BJ (cell line): ENCODE results near the gene ADIPOR1. TPM values are rescaled to one million over a fixed set of nuclear protein-coding genes. Genes with fewer than 3 reads are reported as not detected.
A peak's percentile ranks its signal among the peaks of the same experiment; 100 is the strongest.

Experiments
- CTCF ChIA-PET: fragments of 350-600 bp; formaldehyde crosslinking; extraction: SDS; loops from one replicate; lab custom pipeline; 2021; ENCODE audit warnings: antibody characterized with exemption, inconsistent platforms; lab: Yijun Ruan, JAX
- POLR2A ChIA-PET: fragments of 300-600 bp; sonication (Branson Sonifier 250); formaldehyde crosslinking; extraction: SDS; loops from one replicate; lab custom pipeline; 2021; ENCODE audit warnings: antibody characterized with exemption; lab: Charles Lee
- DNase-seq: peaks from one replicate; pipeline ENCODE4 v3.0.0-alpha.2; 2011; ENCODE audit warnings: low read depth
- H3K27me3 ChIP-seq: 2 replicates; pipeline ENCODE4 v1.6.0; 2011; ENCODE audit warnings: low read length; ENCODE audit not compliant: control insufficient read depth, insufficient read depth
- H3K36me3 ChIP-seq: 2 replicates; pipeline ENCODE4 v1.5.1; 2011; ENCODE audit warnings: low read length; ENCODE audit not compliant: control insufficient read depth, insufficient read depth
- H3K4me3 ChIP-seq: 2 replicates; pipeline ENCODE4 v1.5.1; 2011; ENCODE audit warnings: low read depth, mild to moderate bottlenecking, control low read depth, low read length
- CTCF ChIP-seq: IDR thresholded peaks from 2 replicates; pipeline ENCODE4 v1.5.1; 2011; ENCODE audit warnings: low read depth, mild to moderate bottlenecking, control low read depth, inconsistent platforms, low read length, moderate library complexity; ENCODE audit not compliant: insufficient read depth
- polyA plus RNA-seq: library from polyadenylated mRNA; depleted of rRNA; stranded (reverse); fragments of >200 nt; gene quantifications from 2 replicates; pipeline ENCODE4 v1.2.3, GENCODE V29; 2011

Gene ADIPOR1
- polyA plus RNA-seq, 1 experiment: 199 TPM

- ChIA-PET POLR2A (no interaction called here), CTCF (no interaction called here)
- Histone ChIP-seq H3K4me3 (no peak overlapping the region), H3K27me3 (no peaks in the 10 kb centered on the region), H3K36me3 (no peaks in the 10 kb centered on the region)
- no peak for TF ChIP-seq CTCF
- no peak for DNase-seq
Measured at GRCh38 chr1:202934755-202935154, 23.4 kb downstream of the ADIPOR1 start.

GRCh38 chr1:202932476-202932875 is 25.6 kb downstream of the ADIPOR1 start:
- Histone ChIP-seq H3K36me3 (no peaks in the 10 kb centered on the region), H3K4me3 (no peak overlapping the region), H3K27me3 (no peaks in the 10 kb centered on the region)
- TF ChIP-seq CTCF: no peak
- POLR2A ChIA-PET: no interaction called here
- no peak for DNase-seq
- CTCF ChIA-PET: no interaction called here

GRCh38 chr1:202926581-202927491 is 31.3 kb downstream of the ADIPOR1 start, which contains the start of gene KLHL12:
TSS of gene KLHL12 (minus strand) at chr1:202927234. CDS start at chr1:202925162, 2,072 bp downstream.
- ChIA-PET POLR2A (no interaction called here), CTCF (interaction anchor here (0.7 to 1.8 kb wide), 5 partner anchors 11 to 340 kb away, joined by 3 to 4 read pairs (median 3); partner anchors contain the start of genes RABIF and TMEM183A)
- peak; percentile 65 for TF ChIP-seq CTCF
- DNase-seq: peak; percentile 66
- H3K4me3 ChIP-seq: peak within 1 kb of the TSS; percentile 91
- H3K36me3 ChIP-seq: no peaks in the 10 kb centered on the region
- H3K27me3 ChIP-seq: no peaks in the 10 kb centered on the region

GRCh38 chr1:202923533-202923932 is 34.6 kb downstream of the ADIPOR1 start:
- H3K27me3 ChIP-seq: no peaks in the 10 kb centered on the region
- no peaks in the 10 kb centered on the region; the same call in 1 of the 2 replicates for H3K36me3 ChIP-seq
- H3K4me3 ChIP-seq: no peak overlapping the region
- no peak for TF ChIP-seq CTCF
- DNase-seq: no peak
- ChIA-PET POLR2A (no interaction called here), CTCF (no interaction called here)

GRCh38 chr1:202919615-202920014 is 38.5 kb downstream of the ADIPOR1 start:
- H3K27me3 ChIP-seq: no peaks in the 10 kb centered on the region
- H3K36me3 ChIP-seq: peaks cover 6% of the 10 kb centered on the region; the same call in 1 of the 2 replicates
- POLR2A ChIA-PET: no interaction called here
- CTCF ChIA-PET: interaction anchor here (1.4 kb wide), 1 partner anchor 79 kb away, joined by 4 read pairs; no protein-coding TSS in a partner anchor
- TF ChIP-seq CTCF: no peak
- DNase-seq: no peak
- H3K4me3 ChIP-seq: no peak overlapping the region
